ENCODE data around the gene MEI1. TPM values are rescaled to one million over a fixed set of nuclear protein-coding genes. Genes with fewer than 3 reads are reported as not detected.

The MEI1 gene

Small RNAs within 50 kb of the gene (small RNA-seq; reads per million reads assigned to genes)
- not detected for gene HMGN2P10
- not detected for gene RF00019
- not detected for gene RNU6-476P
- not detected for gene RNU6ATAC22P

Data from skeletal muscle satellite cell (primary cell).